ENCODE measurements around the gene FAM204A.

FAM204A gene

DNA sequence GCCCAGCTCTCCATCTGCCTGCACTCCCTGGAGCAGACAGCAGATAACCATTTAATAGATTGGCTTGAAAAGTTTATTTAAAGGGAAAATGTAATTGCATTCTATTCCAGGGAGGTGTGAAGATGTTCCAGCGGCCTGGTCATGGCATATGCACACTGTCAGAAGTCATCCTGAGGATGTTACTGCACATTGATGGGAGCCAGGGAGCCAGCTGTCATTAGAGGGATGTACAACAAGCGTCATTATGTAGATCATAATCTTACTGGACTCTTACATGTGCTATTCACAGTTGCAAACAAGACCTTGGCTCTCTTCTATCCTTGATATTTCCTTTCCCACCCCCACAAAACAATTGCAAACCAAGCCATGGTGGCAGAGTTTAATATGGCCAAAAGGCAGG is 65.4 kb downstream of the FAM204A start:
- DNase-seq, result no peak

DNA sequence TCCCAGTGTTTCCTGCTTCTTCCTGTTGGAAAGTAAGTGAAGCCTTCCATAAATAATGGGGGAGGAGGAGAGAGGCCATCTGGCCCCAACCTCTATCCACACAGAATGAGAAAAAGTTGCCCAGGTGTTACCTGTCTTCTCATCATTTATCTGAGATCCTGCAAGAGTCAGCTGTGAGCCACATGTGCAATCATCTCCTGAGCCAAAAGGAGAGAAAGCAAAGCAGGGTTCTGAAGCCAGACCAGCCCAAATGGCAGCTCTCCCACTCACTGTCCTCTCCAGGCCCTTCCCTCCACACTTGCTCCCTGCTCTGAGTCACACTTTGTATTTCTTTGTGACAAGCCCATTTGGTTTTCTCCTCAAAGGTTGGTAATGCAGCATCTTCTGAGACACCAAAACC is 65.9 kb downstream of the FAM204A start:
- DNase-seq, result no peak

DNA sequence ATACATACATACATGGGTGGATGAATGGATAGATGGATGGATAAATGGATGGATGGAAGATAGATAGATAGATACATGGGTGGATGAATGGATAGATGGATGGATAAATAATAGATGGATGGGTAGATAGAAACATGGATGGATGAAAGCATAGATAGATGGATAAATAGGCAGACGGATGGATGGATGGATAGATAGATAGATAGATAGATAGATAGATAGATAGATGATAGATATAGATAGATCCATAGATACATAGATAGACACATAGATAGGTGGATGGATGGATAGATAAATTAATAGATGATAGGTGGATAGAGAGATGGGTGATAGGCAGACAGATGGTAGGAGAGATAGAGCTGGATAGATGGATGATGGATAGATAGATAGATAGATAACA is 68.5 kb downstream of the FAM204A start:
- no peak for DNase-seq

DNA sequence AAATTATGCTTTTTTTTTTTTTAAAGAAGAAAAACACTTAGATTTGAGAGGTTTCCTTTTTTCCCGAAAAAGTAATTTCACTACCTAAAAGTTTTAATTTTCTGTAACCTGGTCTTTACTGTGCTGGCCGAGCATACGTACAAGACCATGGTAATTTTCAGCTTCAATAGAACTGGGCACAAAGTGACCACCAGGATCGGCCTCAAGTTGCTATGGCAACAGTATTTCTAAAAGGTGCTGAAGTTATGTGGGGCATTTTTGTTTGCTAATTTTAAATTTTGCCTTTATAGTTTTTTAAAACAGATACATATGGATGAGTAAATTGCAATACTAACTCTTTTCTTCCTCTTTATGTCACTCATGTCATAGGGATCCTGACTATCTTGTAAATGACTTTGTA is 69.4 kb downstream of the FAM204A start:
- DNase-seq, result no peak

DNA sequence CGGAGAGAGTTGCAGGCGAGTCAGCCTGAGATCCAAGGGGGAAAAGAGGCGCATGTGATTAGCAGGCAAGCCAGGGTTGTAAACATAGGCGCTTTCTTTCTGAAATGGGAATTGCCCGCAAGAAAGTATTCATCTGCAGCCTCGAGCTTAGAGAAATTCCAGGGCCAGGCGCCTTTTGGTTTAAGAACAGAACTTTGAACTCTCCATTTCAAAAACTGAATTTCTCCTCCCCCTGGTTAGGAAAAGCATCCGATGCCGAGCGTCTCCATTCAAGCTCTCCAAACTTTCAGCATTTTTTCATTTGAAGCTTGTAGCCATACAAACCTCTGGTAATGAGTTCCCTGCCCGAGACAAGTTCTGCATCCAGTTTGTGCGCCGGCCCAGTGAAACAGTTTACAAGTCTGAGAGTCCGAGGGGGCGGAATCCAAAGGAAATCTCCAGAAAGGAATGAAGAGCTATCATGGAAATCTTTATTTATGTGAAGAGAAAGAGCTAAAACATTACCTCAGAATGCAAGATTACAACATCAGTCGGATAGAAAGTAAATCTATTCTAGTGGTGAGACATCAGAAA is 69.9 kb downstream of the FAM204A start:
- DNase-seq, result no peak

DNA sequence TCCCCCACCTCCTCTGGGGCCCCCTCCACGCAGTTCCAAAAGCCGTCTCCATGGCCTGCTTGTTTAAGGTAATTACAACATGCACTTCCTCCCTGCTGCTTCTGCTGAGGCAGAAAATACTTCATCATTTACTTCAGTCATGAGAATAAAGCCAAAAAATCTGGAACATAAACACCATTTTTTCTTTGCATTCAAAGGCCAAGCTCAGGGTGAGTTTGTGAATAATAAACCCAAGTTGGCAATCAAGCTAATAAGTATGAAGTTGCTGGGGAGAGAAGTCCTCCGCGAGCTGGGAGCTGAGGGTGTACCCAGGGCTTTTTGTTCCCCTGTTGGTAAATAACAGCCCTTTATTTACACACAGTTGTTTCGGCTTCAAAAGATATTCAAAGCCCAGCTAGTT is 70.5 kb downstream of the FAM204A start:
- DNase-seq, result no peak

DNA sequence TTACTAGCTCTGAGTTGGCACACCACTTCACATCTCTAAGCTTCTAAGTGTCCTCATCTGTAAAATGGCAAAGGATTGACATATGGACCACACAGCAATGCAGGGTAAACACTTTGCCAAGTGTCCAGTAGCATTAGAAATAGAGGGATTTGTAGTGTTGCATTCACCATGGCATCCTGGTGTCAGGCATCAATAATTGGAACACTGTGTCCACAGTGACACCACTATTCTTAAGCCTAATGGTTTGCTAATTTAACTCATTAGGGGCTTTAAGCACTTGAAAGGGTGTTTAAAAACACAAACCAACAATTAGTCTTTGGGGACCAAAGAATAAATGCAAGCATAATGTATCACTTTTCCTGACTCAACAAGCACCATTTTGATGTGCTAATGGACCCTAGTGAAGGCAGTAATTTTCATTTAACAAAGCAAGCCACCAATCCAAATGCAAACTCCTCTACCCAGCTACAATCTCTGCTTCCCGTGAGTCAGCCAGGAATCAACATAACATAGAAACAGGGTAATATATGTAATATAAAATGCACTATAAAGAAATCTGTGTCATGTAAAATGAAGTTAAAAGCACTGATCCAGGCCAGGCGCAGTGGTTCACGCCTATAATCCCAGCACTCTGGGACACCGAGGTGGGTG is 75.9 kb downstream of the FAM204A start:
- DNase-seq, result no peak

DNA sequence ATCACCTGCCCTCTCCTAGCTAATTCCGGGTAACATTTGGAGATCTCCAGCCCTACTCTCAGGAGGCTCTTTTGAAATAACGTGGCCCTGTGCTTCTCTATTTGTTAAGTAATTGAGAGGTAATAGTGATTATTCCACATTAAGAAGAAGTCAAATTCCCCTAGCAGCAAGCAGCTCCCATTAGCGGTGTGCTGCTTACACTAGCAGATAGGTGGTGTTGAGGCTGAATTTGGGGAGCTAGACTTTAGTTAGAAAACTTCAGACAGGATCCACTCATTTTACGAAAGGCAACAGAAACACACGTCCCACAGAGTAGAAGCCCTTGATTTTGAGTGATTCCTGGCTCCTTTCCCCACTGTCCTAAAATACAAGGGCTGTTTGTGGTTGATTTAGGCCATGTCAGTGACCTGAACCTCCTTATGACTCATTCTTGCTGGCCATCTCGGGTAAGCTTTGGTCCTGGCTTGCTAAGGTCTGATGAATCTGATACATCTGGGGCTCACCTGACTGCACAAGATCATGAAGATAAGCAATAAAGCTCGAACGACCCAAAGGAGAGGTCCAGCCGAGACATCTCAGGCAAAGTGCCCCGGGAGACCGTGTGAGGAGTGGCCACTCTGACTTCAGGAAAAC is 77.2 kb downstream of the FAM204A start:
- DNase-seq, result no peak

DNA sequence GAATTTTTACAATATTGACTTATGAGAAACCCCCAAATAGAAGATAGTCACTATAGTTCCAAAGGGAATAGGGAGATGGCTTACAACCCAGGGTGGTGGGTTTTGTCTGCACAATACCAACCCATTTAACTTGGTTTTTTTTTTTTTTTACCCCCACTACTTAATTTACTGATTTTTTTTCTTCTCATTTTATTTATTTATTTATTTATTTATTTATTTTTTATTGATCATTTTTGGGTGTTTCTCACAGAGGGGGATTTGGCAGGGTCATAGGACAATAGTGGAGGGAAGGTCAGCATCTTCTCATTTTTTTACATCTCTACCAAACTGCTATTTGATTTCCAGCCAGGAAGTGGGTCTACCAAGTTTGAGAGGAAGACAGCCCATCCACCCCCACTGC is 77.9 kb downstream of the FAM204A start:
- no peak for DNase-seq

DNA sequence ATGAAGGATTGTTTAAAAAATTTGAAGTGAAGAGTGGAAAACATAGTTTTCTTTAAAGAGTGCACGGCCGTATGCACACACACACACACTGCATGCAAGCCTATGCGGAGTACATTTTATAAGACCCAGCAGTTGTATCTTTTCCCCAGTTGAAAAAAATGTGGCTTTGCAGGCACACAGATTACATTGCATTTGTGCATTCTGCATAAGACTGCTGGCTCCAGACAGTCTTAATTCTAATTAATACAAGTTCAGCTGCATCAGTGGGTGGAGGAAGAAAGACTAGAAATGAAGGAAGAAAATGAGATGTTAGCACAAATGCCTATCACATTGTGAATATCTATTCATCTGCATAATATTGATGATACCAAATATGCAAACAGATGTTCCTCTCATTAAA is 79.6 kb downstream of the FAM204A start:
- DNase-seq, result no peak

DNA sequence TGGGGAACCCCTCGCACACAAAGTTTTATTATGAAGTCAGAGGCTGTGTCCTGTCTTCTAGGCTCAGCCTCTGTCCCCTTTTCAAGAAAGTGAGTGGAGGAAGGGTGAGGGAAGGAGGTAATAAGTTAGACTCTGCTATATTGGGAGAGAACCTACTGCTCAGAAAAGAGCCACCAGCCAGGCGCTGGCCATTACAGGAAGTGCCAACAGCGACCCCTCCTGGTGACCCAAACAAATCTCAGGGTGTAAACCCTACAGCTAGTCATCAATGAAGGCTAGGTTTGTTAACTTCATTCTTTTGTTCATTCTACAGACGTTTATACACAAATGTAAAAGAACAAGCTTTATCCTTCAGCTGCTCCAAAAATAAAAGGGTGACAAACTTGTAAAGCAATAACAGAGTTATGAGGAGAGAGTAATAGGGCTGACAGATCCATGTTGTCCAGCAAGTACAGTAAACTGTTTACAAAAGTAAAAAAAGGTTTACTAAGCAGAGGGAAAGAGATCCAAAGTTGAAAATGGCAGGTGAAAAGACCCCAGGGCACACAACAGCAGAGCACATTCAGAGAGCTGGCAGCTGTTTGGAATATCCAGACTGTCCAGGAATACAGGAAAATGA is 82.7 kb downstream of the FAM204A start:
- peak; percentile 35 for DNase-seq

DNA sequence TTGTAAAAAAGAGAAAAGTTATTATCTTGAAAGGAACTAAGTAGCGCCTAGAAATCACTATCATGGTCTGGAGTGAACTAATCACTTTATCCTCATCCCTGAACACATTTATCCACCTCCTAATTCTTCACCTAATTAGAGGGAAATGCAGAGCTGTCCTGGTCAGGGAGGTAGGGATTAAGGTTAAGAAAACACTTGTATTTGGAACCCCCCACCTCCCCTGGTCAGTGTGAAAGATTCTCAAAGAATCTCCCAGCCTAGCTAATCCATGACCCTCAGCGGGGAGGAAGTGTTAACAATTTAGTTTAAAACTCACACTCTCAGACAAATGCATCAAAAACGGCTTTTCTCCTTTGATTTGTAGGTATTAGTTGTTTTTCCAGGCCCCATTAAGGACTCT is 83.8 kb downstream of the FAM204A start:
- no peak for DNase-seq

DNA sequence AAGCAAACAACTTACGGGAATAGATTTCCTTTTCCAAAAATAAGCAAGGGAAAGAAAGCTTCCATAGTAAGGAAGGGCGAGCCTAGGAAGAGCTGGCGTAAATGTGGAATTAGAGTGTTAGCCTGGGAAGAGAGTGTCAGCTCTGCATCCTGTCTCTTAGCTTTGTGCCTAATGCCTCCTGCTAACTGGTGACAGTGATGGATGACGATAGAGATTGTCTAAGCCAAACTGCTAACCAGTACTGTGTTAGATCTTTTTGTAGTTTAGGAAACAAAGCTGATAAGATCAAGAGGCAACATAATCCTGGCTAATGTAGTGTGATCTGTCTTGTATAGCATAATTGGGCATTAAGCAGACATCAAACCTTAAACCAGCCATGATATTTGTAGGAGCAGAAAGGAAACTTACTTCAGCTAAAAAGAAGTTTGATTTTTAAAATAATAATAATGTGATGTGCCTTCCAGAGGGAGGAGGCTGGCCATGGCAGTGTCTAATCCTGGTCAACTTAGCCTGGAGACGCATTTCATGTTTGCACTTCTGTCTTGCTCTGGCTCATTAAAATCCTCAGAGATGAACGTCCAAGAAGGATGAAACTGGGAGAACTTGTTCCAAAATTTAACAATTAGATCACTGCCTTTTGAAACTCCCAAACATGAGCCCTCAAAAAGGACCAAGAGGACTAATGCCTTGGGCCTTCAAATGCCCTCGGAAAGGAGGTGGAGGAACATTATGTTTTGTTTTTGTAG is 85.1 kb downstream of the FAM204A start:
- DNase-seq, result no peak

DNA sequence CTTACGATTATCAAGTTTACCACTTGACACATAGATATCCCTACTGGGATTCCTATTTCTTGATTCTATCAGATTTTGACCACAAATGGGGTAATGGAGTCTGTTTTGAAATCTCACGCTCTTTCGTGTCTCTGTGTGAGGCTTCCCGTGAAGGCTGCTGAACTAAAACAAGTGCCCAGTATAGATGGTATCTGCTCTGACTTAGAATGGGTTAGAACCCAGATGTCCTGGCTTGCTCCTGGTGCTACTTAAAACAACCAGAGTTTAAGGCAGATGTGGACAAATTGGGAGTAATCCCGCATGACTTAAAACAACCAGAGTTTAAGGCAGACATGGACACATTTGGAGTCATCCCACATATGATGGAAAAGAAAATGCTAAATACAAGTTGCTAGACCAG is 85.9 kb downstream of the FAM204A start:
- no peak for DNase-seq

DNA sequence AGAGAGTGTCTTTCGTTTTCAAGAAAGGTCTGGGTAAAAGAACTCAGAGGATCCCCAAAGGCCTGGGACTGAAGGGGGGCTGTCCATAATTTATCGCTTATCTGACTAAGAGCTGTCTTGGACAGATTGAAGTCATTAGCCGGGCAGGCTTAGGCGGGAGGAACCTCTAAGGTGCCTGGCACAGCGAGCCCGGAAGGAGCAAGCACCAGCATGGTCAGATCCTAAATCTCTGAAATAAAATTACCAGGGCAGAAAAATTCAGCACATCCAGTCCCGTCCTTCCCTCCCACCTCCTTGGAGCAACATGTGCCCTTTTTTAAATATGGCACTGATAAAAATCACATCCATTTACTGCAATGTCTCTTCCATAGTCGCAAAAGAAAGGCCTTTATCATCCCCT is 86.8 kb downstream of the FAM204A start:
- DNase-seq, result no peak

DNA sequence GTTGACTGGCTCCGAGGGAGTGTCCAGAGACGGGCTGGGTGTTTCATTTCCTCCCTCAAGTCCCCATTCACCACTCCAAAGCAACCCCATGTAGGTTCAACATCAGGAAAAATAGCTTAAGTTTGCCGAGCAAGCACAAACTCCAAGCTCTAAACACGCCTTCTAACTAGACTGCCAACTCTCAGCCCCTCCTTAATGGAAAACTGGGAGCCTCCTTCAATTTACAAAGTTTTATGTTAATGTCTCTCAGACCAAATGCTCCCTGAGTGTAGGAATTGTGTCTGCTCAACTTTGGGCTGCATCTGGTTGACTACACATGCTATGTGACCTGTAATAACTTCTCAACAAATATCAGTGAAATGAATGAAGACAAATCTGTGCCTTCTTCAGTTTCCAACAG is 87.5 kb downstream of the FAM204A start:
- no peak for DNase-seq

DNA sequence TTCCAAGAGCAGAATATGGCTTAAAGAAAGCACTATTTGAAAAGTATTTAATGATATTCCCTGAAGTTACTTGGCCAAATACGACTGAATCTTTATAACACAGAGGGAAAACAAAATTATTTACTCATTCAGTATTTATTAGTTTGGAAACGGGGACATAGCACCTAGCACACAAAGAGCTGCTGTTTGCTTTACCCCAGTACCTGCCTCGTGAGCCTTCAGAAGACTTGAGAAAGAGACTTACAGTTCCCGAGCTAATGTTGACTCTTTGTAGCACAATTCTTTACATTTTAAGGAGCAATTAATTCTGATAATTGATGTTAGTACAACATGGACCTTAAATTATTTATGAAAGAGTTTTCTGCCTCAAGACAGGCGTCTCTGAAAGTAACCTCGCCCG is 88.7 kb downstream of the FAM204A start:
- DNase-seq, result no peak

DNA sequence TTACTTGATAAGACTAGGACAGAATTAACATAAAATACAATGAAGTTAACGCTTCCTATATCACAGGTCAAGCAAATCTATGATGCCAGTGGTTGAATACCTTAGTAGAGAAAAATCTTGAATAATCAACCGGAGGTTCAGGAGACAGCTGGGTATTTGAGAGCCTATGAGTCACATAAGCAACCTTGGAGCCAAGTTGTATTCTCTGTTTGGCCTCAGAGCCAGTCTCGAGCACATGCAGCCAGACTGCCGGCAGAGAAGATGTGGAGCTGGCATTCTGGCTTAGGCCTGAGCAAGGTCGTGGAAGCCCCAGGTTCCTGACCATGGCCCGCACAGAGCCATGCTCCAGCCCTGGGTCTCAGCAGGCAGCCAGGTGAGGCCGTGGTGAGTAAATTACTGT is 90.3 kb downstream of the FAM204A start:
- no peak for DNase-seq

DNA sequence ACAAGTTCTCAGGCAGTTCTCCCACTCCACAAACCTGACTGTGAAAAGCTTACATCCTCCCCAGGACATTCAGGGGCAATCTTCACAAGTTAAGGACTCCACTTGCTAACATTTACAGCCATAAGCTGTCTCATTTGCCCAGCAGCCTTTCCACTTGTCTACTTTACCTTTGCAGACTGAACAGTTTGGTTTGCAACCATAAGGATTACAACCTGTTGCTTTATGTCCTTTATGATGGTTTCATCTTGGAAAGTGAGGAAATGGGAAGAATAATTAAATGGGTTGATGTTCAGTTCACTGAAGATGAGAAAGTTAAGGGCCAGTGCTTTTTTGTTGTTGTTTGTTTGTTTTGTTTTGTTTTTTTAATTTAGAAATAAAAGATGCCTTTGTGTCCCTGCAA is 92.4 kb downstream of the FAM204A start:
- DNase-seq, result no peak
